Myocyte (in vitro differentiated cells): ENCODE results near the gene ABCA2. TPM values are rescaled to one million over a fixed set of nuclear protein-coding genes. Genes with fewer than 3 reads are reported as not detected.
"Not testable (repeated sequence)": the region's sequence is repeated elsewhere in the genome, so short reads cannot be mapped to it uniquely, and the experiment has no call there.

ENCODE experiments used
- DNase-seq: peaks from one replicate; pipeline ENCODE4 v3.0.0-alpha.2; 2012; ENCODE audit warnings: low read depth
- total RNA-seq: library from RNA; depleted of rRNA; stranded (reverse); fragments of >200 nt; gene quantifications from 2 replicates; pipeline ENCODE4 v1.2.3, GENCODE V29; 2014

Gene ABCA2
- total RNA-seq, 1 donor from 2014 or later, result 21.1 TPM

DNA sequence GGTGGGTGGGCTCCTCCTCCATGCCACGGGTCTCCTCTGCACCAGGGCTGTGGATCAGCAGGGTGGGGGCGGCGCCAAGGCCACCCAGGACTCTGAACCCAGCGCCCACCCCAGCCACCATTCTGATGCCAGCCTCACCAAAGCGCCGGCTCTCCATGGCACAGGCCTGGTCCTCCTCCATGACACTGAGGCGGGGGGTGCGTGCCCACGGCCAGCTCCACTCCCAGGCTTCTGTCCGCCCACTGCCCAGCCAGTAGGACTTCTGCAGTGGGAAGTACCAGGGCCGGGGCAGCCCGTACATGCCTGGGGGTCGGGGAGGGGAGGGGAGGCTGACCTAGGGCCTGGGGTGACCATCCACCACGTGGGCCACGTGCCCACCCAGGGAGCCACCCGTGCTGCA, 11.6 kb downstream of the ABCA2 start:
- DNase-seq, result no peak

DNA sequence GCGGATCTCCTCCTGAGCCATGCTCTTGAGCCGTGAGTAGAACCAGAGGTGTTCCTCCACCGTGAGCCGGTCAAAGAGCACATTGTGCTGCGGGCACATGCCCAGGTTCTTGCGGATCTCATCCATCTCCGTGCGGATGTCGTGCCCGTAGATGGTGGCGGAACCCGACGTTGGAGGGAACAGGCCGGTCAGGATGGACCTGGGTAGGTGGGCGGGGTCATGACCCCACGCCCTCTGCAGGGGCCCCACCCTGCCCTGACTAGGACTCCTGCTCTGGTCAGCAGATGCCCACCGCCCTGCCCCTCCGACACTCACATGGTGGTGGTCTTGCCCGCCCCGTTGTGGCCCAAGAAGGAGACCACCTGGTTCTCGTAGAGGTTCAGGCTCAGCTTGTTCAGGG, 12.1 kb downstream of the ABCA2 start:
- no peak for DNase-seq

DNA sequence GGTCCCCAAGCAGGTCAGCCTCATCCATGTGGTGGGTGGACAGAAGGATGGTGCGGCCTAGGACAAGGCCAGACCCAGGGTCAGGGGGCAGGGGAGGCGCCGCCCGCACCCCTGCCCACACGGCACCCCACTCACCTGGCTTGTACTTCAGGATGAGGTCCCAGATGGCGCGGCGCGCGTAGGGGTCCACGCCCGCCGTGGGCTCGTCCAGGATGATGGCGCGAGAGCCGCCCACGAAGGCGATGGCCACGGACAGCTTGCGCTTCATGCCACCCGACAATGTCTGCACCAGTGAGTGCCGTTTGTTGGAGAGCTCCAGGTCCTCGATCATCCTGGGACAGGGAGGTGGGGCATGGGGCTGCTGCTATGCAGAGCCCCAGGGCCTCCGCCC, 12.5 kb downstream of the ABCA2 start:
- no peak for DNase-seq

DNA sequence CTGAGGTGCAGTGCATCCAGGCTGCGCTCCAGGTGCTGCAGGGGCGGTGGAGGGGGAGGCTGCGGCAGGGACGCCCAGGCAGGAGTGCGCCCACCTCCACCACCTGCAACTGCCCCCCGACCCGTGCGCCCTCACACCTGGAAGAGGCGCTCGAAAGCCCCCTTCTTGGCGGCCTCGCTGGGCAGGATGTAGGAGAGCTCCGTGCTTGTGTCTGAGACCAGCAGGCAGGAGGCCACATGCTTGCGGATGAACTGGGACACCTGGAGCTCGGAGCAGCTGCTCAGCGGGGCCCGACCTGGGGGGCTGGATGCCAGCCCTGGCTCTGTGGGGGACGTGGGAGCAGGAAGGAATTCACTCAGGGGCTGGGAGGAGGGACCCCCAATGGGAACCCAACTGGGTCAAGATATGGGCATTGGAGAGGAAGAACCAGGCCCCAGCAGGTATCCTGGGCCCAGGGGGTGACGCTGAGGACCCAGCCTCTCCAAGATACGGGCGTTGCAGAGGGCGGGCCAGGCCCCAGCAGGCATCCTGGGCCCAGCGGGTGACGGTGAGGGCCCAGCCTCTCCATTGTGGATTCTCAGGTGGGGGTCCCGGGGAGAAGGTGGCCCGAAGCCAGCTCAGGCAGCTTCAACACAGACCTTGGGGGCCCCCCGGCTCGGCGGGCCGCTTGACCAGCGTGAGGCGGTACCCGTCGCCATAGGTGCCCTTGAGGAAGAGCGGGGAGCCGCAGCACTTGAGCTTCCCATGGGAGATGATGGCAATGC, 13.1 kb downstream of the ABCA2 start:
- no peak for DNase-seq

DNA sequence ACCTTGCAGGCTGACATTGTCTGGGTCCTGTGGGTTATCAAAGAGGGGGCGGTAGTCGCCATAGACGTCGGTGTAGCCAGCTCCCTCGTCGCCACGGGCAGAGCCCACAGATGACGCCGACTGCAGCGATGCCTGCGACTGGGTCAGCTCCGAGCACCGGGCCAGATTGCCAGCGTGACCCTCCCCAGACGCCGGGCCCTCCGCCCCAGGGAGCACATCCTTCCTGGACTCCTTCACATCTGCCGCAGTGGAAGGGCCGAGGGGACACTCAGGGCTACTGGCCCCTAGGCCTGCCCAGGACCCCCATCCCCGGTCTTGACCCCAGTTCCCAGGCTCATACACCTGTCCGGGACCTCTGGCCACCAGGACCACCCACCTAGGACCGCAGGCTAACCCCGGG, 13.9 kb downstream of the ABCA2 start:
- no peak for DNase-seq

DNA sequence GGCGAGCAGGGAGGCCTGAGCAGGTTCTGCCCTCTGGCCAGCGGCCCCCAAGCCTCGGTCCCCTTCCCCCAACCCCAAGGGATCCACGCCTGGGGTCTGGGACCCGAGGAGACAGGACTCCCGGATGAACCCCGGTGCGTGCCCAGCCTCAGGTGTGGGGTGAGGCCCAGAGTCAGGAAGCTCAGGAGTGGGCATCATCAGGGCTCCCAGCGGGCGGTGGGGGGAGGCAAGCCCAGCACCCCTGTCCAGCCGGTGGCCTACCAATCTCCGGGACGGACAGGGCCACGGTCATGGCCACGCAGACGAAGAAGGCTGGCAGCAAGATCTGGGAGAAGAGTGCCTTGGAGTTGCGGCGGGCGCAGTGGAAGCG, 14.5 kb downstream of the ABCA2 start:
- no peak for DNase-seq

DNA sequence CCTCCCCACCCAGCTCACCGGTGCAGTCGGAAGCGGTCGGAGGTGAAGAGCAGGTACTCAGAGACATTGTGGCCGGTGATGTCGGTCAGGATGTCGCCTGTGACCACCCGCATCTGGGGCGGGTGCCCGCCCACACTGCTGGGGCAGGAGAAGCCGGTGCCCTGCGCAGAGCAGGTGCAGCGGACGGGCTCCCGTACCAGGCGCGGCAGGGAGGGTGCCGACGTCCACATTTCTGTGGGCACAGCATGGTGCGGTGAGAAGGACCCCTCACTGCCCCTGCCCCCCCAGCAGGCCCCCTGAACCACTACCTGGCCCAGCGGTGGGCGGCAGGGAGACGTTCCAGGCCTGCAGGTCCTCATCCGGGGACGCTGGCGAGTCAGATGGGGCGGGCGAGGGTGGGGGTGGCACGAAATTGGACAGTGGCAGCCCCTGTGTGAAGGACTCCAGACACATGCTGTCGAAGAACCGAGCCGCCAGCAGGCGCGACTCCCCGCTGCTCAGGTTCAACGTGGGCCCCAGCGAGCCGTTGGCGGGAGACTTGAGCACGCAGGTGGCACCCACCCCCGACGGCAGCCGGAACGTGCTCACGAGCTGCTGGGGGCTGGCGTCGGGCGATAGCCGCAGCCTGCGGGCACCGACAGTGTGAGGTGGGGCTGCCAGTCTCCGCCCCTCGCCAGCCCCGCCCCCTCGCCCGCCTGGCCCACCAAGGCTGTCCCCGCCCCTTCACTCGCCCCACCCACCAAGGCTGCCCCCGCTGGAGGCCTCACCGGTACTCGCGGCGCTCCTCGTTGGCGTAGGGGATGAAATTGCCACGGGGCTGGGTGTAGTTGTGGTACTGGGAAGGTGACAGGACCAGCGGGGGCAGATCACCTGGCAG, 15.1 kb downstream of the ABCA2 start:
- DNase-seq, result no peak

DNA sequence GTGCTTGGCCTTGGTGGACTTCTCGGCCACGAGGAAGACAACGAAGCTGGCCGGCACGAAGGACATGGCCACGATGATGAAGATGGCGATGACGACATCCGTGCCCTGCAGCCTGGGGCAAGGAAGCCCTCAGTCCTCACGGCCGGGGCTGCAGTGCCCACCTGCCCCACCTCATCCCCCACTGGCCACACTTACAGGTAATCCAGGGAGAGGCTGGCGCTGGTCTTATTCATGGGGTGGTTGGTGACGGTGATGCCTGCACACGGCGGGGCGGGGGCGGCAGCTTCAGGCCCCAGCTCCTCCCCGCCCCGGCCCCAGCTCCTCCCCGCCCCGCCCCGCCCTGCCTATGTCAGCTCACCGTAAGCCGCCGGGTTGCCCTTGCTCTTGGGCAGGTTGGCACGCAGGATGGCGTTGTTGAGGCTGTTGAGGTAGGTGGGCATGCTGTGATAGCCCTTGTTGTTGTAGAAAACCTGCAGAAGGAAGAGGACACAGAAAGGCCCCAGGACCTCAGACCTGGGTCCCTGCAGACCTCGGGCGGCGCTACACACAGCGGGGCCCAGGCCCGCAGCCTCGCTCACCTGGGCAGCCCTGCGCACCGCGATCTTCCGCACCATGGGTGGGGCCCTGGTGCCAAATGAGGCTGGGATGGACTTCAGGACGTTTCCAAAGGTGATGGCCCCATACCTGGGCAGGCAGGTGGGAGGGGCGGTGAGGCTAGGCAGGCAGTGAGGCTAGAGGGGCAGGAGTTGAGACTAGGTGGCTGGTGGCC, 15.9 kb downstream of the ABCA2 start:
- no peak for DNase-seq

DNA sequence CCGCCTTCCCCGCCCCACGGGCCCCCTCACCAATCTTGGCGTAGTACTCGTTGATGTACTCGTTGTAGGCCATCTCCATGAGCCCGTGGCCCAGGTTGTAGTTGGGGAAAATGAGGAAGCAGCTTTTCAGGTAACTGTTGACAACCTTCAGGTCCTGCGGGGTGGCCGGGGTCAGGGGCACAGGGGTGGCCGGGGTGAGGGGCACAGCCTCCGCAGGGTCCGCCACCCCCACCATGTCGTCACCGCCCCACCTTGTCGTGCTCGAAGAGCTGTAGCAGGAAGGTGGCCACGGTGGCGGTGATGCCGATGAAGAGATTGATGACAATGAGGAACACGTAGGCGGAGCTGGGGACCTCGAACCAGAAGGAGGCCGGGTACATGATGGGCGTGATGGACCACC, 16.9 kb downstream of the ABCA2 start:
- no peak for DNase-seq

DNA sequence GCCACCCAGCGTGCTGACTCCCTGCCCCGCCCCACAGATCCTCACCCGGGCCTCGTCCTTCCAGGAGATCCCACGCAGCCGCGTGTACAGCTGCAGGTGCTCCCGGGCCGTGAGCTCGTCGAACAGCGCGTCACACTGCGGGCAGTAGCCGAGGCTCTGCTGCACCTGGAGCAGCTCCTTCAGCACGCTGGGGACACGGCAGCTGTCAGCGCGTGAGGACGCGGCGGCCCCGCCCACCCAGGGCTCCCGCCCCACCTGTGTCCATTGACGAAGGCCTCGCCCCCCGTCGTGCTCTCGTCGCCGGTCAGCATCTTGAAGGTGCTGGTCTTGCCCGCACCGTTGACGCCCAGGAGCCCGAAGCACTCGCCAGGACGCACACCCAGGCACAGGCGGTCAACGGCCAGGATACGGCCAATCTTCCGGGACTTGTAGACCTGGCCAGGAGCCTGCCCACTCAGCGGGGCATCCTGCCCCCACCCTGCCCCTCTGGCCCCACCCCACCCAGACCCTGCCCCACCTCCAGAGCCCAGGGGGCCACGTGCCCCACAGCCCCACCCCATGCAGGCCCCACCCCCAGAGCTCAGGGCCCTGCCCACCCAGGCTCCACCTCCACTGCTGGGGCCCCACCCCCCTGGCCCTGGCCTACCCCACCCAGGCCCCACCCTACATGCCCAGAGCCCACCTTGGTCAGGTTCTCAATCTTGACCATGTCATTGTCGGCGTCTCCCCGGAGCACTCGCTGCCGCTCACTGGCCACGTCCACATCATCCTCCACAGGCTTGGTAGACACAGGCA, 17.9 kb downstream of the ABCA2 start:
- DNase-seq, result no peak

DNA sequence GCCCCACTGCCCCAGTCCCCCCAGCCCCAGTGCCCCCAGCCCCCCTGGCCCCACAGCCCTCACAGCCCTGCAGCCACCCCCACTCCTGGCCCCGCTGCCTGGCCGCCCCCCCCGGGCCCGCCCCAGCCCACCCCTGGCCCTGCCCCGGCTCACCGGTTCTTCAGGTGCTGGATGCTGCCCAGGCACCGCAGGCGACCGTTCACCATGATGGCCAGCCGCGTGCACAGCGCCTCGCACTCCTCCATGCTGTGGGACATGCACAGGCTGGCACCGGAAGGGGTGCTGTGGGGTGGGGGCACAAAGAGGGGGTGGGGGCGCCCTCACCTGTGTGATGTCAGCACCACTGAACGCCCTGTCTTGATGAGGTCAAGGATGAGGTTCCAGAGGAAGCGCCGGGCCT, 18.8 kb downstream of the ABCA2 start:
- DNase-seq, result no peak

DNA sequence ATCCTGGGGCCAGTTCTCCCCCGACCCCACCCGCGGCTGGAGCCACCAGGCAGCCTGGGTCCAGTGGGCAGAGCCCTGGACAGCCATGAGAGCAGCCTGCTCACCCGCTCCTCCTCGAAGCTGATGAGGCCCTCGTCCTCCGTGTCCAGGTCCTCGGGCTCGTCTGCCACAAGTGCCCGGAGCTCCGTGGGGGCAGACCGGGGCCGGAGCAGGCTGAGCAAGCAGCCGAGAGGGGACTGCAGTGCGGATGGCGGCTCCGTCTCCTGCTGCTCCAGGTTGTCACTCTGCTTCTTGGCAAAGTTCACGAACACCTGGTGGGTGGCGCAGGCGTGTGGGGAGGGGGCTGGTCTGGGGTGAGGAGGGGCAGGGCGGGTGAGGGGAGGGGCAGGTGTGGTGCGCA, 19.7 kb downstream of the ABCA2 start:
- no peak for DNase-seq

DNA sequence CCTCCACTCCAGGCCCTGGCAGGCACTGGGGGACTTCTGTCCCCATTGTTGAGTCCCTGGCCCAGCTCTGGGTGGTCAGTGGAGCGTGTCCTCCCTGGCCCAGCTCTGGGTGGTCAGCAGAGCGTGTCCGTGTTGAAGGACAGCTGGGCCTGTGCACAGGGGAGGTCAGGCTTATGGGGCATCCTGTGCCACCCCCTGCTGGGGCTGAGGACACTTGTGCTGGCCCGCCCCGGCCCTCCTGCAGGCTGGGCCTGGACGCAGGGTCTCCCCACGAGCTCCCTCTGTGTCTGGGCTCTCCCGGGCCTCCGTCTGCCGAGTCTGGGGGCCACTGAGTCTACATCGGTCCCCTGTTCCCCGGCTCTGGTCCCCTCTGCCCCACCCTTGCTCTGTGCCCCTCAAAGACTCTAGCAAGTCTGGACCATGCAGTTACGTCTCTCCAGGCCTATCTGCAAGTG, 20.2 kb downstream of the ABCA2 start:
- no peak for DNase-seq

DNA sequence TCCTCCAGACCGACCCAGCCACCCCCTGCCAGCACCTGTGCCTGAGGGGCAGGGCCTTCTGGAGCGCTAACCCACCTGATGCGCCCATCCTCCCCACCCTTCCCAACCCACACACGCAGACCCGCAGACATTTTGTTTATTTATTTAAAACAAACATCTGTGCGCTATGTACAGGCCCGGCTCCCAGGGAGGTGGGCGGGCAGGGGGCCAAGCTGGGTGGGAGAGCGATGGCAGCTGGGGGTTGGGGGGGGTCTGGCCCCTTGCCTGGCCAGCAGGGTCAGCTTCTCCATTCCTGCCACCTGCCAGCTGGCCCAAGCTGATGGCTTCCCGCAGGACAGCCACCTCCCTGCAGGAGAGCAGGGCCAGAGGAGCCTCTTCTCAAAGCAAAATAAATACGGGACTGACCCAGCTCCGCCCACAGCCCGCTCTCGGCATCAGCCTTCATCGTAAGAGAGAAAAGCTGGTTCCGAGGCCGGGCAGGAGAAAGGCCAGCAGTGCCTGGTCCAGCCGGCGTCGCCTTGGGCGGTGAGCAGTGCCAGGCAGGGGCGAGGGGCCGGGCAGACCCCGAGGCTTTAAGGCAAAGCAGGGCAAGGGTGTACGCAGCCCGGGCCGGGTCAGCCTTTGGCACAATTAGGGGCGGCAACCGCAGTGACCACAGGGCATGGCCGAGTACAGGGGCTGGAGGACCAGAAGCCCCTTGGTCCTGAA, 20.8 kb downstream of the ABCA2 start:
- no peak for DNase-seq

DNA sequence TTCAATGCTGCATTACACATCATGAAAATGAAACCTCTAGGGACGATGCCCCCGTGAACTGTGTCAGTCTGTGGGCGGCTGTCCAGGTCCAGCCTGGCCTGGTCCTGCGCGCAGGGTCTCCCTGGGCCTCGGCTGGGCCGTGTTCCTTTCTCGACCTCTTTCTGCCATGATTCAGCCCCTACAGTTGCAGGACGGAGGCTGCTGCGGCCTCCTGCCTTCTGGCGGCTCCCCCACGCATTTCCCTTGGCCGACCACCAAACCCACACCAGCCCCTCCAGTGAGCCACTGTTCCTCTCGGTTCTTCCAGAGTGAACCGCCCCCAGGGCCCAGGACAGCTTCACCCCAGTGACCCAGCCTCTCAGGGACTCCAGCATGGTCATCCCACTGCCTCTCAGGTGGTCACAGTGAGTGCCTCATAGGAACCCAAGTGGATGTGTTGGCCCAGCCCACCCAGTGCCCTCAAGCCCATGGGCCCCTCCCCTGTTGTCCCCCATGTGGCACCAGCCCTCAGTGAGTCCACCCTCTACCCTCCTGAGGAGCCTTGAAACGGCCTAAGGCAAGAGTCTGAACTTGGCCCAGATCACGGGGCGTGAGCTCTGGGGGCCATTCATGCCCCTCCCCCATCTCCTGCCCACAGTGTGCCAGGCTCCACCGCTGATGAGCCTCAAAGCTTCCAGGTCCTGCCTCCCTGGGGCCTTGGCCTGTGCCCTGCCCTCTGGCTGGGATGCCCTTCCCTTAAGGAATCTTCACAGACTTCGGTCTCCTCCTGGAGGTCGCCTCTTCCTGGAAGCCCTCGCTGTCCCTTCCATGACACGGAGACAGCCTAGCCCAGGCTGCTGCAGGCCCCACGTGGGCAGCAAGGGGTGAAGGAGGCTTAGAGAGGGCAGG, 21.7 kb downstream of the ABCA2 start:
- DNase-seq, result no peak

DNA sequence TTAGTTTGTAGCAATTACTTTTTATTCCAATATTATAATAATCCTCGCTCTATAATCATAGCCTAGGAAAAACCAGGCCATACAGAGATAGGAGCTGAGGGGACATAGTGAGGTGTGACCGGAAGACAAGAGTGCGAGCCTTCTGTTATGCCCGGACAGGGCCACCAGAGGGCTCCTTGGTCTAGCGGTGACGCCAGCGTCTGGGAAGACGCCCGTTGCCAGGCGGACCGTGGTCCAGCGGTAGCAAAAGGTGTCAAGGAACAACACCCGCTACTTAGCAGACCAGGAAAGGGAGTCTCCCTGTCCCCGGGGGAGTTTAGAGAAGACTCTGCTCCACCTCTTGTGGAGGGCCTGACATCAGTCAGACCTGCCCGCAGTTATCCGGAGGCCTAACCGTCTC, 23.8 kb downstream of the ABCA2 start:
- DNase-seq, result not testable (repeated sequence)

DNA sequence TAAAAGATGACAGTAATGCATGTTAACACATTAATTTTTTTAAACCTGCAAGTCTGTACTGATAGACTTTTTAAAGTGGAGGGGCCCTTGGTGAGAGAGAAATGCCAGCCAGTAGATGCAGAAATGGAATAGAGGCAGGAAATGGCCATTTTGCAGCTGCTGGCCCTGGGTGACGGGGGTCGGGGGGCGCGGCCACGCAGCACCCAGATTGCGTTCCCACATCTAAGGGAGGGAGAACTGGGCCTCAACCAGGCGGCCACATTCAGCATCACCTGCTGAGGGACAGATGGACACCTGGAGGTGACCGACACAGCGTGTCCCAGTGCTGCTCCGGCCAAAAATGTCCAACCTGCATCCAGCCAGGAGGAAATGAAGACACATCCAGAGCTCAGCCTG, 25.4 kb downstream of the ABCA2 start:
- no peak for DNase-seq

DNA sequence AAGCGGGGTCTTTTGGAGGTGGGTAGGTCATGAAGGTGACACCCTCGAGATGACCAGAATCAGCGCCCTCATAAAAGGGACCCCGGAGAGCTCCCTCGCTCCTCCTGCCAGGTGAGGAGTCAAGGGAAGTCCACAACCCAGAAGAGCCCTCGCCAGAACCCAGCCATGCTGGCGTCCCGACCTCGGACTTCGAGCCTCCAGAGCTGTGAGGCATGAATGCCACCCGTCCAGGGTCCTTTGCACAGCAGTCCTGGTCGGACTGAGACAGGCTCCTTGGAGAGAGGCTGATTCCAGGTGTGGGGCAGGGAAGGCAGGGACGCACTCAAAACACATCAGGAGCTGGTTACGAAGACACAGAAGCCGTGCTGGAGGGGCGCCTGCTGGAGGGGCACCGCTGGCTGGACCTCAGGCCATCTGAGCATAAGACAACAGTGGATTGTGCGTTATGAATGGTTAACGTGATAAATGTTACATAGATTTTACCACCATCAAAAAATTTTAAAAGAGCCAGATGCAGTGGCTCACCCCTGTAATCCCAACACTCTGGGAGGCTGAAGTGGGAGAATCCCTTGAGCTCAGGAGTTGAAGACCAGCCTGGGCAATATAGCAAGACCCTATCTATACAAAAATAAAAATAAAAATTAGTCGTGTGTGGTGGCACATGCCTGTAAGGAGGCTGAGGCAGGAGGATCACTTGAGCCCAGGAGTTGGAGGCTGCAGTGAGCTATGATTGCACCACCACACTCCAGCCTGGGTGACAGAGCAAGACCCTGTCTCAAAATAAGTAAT, 26.0 kb downstream of the ABCA2 start:
- DNase-seq, result no peak
